Left renal cortex interstitium (tissue), 4 donors: Measurements from ENCODE around the gene UNKL. TPM values are rescaled to one million over a fixed set of nuclear protein-coding genes. Genes with fewer than 3 reads are reported as not detected.

ENCODE experiments used
- DNase-seq, 4 donors: peaks; one replicate each; pipeline ENCODE4 v3.0.0-alpha.2; 2013; ENCODE audit warnings: low read depth in 4 of 4, low spot score in 2 of 4, missing footprints in 1 of 4
- polyA plus RNA-seq, 4 donors: library from polyadenylated mRNA; unstranded; fragments of 120-200 nt; gene quantifications; one replicate each; pipeline ENCODE4 v1.2.1, GENCODE V29; 2013; ENCODE audit not compliant: insufficient read length in 4 of 4

Gene UNKL
- polyA plus RNA-seq, 4 donors, result 13.8 to 22.9 (median 20.1) TPM

DNA sequence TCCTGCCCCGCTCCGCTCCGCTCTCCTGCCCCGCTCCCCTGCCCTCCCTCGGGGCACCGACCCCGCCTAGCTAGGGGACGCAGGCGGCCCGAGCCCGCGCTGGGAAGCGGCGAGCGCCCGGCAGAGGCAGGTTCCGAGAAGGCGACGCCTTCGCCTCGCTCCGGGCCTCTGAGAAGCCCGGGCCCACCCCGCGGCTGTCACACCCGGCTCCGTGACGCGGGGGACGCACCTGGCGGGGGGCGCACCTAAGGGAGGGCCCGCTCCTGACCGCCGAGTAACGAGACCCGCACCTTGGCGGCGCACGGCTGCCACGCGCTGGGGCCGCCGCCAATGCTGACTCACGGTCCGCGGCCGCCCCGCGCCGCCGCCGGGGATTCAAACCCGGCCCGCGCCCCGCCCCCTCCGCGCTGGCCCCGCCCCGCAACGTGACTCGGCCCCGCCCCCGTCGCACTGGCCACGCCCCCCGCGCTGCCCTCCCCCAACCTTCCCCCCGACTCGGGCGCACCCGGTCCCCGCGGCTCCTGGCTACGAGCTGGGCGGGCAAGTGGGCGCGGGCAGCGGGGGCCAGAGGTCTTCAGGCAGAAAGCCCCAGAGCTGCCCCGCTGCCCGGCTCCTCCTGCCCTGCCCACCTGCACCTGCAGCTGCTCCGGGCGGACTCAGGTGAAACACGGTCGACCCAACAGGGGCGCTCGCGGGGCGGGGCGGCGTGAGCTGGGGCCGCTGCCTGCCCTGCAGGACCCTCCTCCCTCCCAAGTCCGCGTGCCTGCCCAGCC lies 35.0 kb downstream of the UNKL start:
- DNase-seq, result no peak

DNA sequence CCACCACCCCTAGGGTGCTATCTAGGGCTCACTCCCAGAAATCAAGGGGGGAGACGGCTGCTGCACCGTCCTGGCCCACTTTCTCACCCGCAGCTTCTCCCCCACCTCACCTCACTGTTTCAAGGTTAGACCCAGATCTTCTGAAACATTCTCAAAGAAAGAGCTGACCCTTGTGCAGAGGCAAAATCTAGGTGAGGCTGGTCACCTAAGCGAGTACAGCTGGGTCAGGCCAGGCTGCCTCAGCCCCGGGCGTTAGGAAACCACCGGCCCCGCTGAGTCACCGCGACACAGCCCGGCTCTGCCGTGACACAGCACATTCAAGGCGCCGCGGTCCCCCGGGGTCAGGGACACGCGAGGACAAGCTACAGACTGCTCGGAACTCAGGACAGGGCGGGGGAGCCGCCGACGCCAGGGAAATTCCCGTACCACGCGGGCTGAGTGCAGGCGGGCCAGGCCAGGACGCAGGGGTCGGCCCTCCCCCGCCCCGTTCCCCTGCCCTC lies 35.6 kb downstream of the UNKL start:
- DNase-seq, result no peak

- no peak for DNase-seq
Measured at GRCh38 chr16:1378087-1378803, 36.3 kb downstream of the UNKL start.

DNA sequence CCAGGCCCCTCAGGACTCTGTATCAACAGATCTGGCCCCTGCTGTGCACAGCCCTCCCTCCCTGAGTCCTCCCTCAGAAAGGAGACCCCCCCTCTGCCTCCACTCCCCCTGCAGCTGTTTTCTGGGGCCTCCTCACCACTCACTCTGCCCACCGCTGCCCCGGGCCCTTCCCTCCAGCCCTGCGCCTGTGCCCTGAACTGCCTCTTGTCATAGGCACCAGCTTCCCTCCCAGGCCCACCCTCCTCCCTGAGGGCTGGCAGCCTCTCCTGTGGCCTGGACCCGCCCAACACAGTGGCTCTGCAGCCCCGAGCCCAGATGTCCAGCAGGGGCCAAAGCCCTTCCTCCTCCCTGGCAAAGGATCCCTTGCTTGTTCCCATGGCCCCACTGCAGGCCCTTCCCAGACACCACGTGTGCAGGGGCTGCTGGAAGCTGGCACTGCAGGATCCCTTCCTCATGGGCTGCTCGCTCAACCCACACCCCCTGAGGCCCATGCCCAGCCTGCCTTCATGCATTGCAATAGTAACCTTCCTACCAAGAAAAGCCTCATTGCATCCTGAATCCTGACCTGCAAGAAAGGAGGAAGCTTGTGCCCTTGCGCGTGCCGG lies 37.0 kb downstream of the UNKL start:
- DNase-seq, result no peak

GRCh38 chr16:1375741-1376410 lies 38.6 kb downstream of the UNKL start:
- no peak for DNase-seq

GRCh38 chr16:1375298-1375640 lies 39.2 kb downstream of the UNKL start:
- DNase-seq, result no peak

- DNase-seq, result no peak
Measured at GRCh38 chr16:1374418-1375297, 39.8 kb downstream of the UNKL start.

GRCh38 chr16:1372292-1372950 lies 42.1 kb downstream of the UNKL start:
- no peak for DNase-seq

- DNase-seq, result no peak
Measured at GRCh38 chr16:1371054-1371978, 43.2 kb downstream of the UNKL start.

DNA sequence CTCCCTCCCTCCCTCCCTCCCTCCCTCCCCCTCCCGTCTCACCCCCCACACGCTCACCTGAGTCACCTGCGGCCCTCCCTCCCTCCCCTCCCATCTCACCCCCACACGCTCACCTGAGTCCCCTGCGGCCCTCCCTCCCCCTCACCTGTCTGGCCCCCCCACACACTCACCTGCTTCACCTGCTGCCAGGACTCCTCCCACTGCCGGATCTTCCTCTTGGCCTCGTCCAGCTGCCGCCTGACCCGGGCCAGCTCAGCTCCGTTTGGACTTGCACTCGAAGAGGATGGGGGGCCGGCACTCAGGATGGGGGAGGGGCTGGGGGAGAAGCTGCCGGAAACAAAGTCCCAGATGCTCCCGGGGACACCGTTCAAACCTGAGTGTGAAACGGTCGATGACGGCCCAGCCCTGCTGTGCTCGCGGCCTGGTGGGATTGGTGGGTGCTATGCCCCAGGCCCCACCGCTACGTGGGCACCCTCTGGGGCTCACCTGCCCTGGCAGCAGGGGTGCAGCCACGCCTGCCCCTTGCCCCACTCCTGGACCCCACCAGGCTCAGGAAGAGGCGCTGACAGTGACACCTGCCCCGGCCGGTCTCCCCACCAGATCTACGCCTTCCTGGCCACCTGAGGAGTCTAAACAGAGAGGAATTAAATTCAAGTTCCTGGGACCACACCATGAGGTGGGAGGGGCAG lies 46.9 kb downstream of the UNKL start:
- DNase-seq, result no peak

- no peak for DNase-seq
Measured at GRCh38 chr16:1366712-1367299, 47.7 kb downstream of the UNKL start.

DNA sequence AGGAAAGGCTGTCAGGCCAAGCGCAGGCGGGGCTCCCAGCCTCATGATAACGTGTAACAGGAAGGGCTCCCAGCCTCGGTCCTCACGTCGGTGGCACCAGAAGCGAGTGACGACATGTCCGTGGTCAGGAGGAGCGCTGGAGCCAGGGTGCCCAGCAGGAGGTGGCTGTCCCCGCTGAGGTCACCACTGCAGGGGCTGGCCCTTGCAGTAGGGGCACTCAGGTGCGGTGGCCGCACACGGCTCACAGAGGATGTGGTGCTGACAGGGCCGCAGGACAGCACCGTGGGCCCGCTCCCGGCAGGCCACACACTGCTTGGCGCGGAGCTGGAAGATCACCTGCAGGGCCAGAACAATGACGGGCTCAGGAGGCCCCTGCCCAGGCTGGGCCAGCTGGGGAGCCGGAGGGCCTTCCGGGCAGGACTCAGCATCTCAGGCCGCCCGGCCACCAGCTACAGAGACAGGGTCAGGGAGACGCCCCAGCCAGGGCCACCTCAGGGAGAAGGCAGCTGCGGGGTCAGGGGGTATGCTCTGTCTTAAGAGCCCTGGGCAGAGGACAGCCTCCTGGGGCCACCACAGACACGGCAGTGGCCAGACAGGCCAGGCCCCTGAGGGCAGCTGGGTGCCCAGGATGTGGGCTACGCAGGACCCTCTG lies 48.3 kb downstream of the UNKL start:
- DNase-seq, result no peak

GRCh38 chr16:1364510-1364909 lies 50.0 kb downstream of the UNKL start:
- DNase-seq, result no peak

GRCh38 chr16:1363501-1364041 lies 50.9 kb downstream of the UNKL start:
- DNase-seq, result no peak

DNA sequence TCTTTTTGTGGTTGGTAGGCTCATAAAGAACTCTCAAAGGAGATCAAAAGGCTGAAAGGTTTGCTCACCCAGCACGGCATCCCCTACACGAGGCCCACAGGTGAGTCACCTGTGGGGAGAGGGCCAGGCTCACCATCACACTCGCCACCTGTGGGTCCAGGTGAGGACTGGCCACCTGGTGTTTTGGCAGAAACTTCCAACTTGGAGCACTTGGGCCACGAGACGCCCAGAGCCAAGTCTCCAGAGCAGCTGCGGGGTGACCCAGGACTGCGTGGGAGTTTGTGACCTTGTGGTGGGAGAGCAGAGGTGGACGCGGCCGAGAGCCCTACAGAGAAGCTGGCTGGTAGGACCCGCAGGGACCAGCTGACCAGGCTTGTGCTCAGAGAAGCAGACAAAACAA lies 51.7 kb downstream of the UNKL start:
- no peak for DNase-seq

GRCh38 chr16:1361685-1362360 lies 52.7 kb downstream of the UNKL start:
- DNase-seq, result no peak
